WTC11 (cell line): ENCODE measurements around the gene IMMP1L. TPM values are rescaled to one million over a fixed set of nuclear protein-coding genes. Genes with fewer than 3 reads are reported as not detected.

Experiments
- ATAC-seq: fragments of 200-7000 bp; cut with Tn5 transposase; 2 replicates; pipeline ENCODE4 v1.10.0; 2021; ENCODE audit warnings: mild to moderate bottlenecking, moderate library complexity
- CTCF ChIA-PET: fragments of 300-600 bp; sonication (Branson Sonifier 250); formaldehyde crosslinking; loops from one replicate; lab custom pipeline; 2021; ENCODE audit warnings: antibody characterized with exemption; lab: Charles Lee
- POLR2A ChIA-PET: fragments of 350-600 bp; sonication (Branson Sonifier 250); formaldehyde crosslinking; loops from one replicate; lab custom pipeline; 2021; ENCODE audit warnings: antibody characterized with exemption; lab: Charles Lee
- DNase-seq: peaks from one replicate; pipeline ENCODE4 v3.0.0; 2021; ENCODE audit warnings: low spot score
- H3K27ac Mint-ChIP-seq: 2 replicates; pipeline ENCODE4 v1.8.0; 2021; ENCODE audit warnings: mixed read lengths
- H3K27me3 Mint-ChIP-seq: 2 replicates; pipeline ENCODE4 v1.8.0; 2021; ENCODE audit warnings: low read depth, mild to moderate bottlenecking, moderate library complexity, mixed read lengths
- H3K36me3 Mint-ChIP-seq: 2 replicates; pipeline ENCODE4 v1.8.0; 2021; ENCODE audit warnings: mixed read lengths
- H3K4me1 Mint-ChIP-seq: 2 replicates; pipeline ENCODE4 v1.8.0; 2022; ENCODE audit warnings: mixed read lengths
- H3K4me3 Mint-ChIP-seq: 2 replicates; pipeline ENCODE4 v1.8.0; 2021; ENCODE audit warnings: mild to moderate bottlenecking, moderate library complexity, mixed read lengths
- H3K9me3 Mint-ChIP-seq: 2 replicates; pipeline ENCODE4 v1.8.0; 2021; ENCODE audit warnings: mixed read lengths
- ATF6 ChIP-seq: sonication (generic); formaldehyde crosslinking; IDR thresholded peaks from 2 replicates; pipeline ENCODE4 v1.8.1; 2023; ENCODE audit warnings: mild to moderate bottlenecking, missing genetic modification reagents
- CBFB ChIP-seq: sonication (generic); formaldehyde crosslinking; IDR thresholded peaks from 2 replicates; pipeline ENCODE4 v1.8.1; 2022; ENCODE audit warnings: mild to moderate bottlenecking, low read depth, missing genetic modification reagents
- CREB1 ChIP-seq: sonication (generic); formaldehyde crosslinking; IDR thresholded peaks from 2 replicates; pipeline ENCODE4 v1.8.0; 2023; ENCODE audit warnings: mild to moderate bottlenecking, missing genetic modification reagents
- CREM ChIP-seq: sonication (generic); formaldehyde crosslinking; IDR thresholded peaks from 2 replicates; pipeline ENCODE4 v1.8.1; 2022; ENCODE audit warnings: mild to moderate bottlenecking, missing genetic modification reagents, moderate library complexity
- E2F1 ChIP-seq: sonication (generic); formaldehyde crosslinking; IDR thresholded peaks from 2 replicates; pipeline ENCODE4 v1.8.0; 2022; ENCODE audit warnings: mild to moderate bottlenecking, missing genetic modification reagents
- GTF2I ChIP-seq: fragments of 250-450 bp; sonication (Bioruptor Pico); conservative IDR thresholded peaks from 2 replicates; pipeline ENCODE4 v1.4.0; 2021; ENCODE audit warnings: mild to moderate bottlenecking
- HMGA2 ChIP-seq: fragments of 250-450 bp; sonication (Bioruptor Pico); IDR thresholded peaks from 2 replicates; pipeline ENCODE4 v1.4.0; 2021; ENCODE audit warnings: mild to moderate bottlenecking, moderate library complexity
- IRF2 ChIP-seq: sonication (generic); formaldehyde crosslinking; IDR thresholded peaks from 2 replicates; pipeline ENCODE4 v1.8.0; 2022; ENCODE audit warnings: low read depth, missing genetic modification reagents, borderline replicate concordance
- NR1H2 ChIP-seq: sonication (generic); formaldehyde crosslinking; IDR thresholded peaks from 2 replicates; pipeline ENCODE4 v1.9.0; 2021; ENCODE audit warnings: mild to moderate bottlenecking, moderate library complexity, missing genetic modification reagents
- OVOL2 ChIP-seq: fragments of 250-450 bp; sonication (Bioruptor Pico); IDR thresholded peaks from 2 replicates; pipeline ENCODE4 v1.9.0; 2021; ENCODE audit warnings: mild to moderate bottlenecking, borderline replicate concordance
- PREB ChIP-seq: sonication (generic); formaldehyde crosslinking; IDR thresholded peaks from 2 replicates; pipeline ENCODE4 v1.8.1; 2022; ENCODE audit warnings: mild to moderate bottlenecking, missing genetic modification reagents, moderate library complexity, borderline replicate concordance
- RELA ChIP-seq: sonication (generic); formaldehyde crosslinking; IDR thresholded peaks from 2 replicates; pipeline ENCODE4 v1.8.1; 2022; ENCODE audit warnings: missing genetic modification reagents, mild to moderate bottlenecking, borderline replicate concordance
- SMAD3 ChIP-seq: sonication (generic); formaldehyde crosslinking; IDR thresholded peaks from 2 replicates; pipeline ENCODE4 v1.8.0; 2022; ENCODE audit warnings: missing genetic modification reagents, mild to moderate bottlenecking, borderline replicate concordance
- SOX15 ChIP-seq: fragments of 250-450 bp; sonication (Bioruptor Pico); IDR thresholded peaks from 2 replicates; pipeline ENCODE4 v1.9.0; 2021; ENCODE audit warnings: mild to moderate bottlenecking
- TEAD1 ChIP-seq: sonication (generic); formaldehyde crosslinking; IDR thresholded peaks from 2 replicates; pipeline ENCODE4 v1.8.0; 2022; ENCODE audit warnings: mild to moderate bottlenecking, missing genetic modification reagents
- TEAD4 ChIP-seq: sonication (generic); formaldehyde crosslinking; IDR thresholded peaks from 2 replicates; pipeline ENCODE4 v1.8.0; 2022; ENCODE audit warnings: mild to moderate bottlenecking, missing genetic modification reagents
- ZBTB21 ChIP-seq: sonication (generic); formaldehyde crosslinking; IDR thresholded peaks from 2 replicates; pipeline ENCODE4 v1.8.1; 2023; ENCODE audit warnings: mild to moderate bottlenecking, missing genetic modification reagents, borderline replicate concordance
- ZBTB43 ChIP-seq: sonication (generic); formaldehyde crosslinking; IDR thresholded peaks from 2 replicates; pipeline ENCODE4 v1.8.1; 2023; ENCODE audit warnings: mild to moderate bottlenecking, missing genetic modification reagents
- ZNF219 ChIP-seq: sonication (generic); formaldehyde crosslinking; IDR thresholded peaks from 2 replicates; pipeline ENCODE4 v1.8.0; 2023; ENCODE audit warnings: missing genetic modification reagents, mild to moderate bottlenecking, borderline replicate concordance
- ZNF263 ChIP-seq: sonication (generic); formaldehyde crosslinking; IDR thresholded peaks from 2 replicates; pipeline ENCODE4 v1.8.1; 2022; ENCODE audit warnings: low read depth, mild to moderate bottlenecking, moderate library complexity, missing genetic modification reagents
- ZNF396 ChIP-seq: fragments of 250-450 bp; sonication (Bioruptor Pico); IDR thresholded peaks from 2 replicates; pipeline ENCODE4 v1.8.0; 2021; ENCODE audit warnings: mild to moderate bottlenecking, moderate library complexity, borderline replicate concordance
- ZNF671 ChIP-seq: fragments of 250-450 bp; sonication (Bioruptor Pico); IDR thresholded peaks from 2 replicates; pipeline ENCODE4 v1.8.0; 2021; ENCODE audit warnings: mild to moderate bottlenecking
- total RNA-seq: library from RNA; stranded (reverse); gene quantifications from 3 replicates; pipeline ENCODE4 v1.2.3, GENCODE V29; 2021
- TF ChIP-seq, protein P1 (sequence below): sonication (generic); formaldehyde crosslinking; IDR thresholded peaks from 2 replicates; pipeline ENCODE4 v1.8.1; 2022; ENCODE audit warnings: low read depth, mild to moderate bottlenecking, moderate library complexity, missing genetic modification reagents, borderline replicate concordance

IMMP1L gene
- total RNA-seq, 1 experiment from 2014 or later, result 29.6 TPM

DNA sequence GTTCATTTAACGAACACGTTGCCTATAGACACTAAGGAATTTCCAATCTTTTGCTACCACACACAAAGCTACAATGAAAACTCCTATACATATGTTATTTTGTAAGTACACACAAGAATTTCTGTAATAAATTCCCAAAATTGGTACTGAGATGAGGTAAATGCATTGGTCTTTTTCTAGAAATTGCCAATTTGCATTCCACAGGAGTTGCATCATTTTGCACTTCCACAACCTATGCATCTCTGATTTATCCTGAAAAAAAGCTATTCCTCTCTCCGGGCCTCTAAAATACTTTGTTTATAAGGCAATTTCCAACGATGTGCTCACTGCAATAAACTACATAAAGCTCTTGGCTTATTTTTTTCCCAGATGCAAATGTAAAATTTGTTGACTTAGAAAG is 24.9 kb downstream of the IMMP1L start (continued):
- TF ChIP-seq E2F1 (CRISPR knock-in tag) (no peak), NR1H2 (CRISPR knock-in tag) (no peak), ATF6 (CRISPR knock-in tag) (no peak), TEAD1 (CRISPR knock-in tag) (no peak), IRF2 (CRISPR knock-in tag) (no peak), SOX15 (CRISPR knock-in tag) (no peak), PREB (CRISPR knock-in tag) (no peak), ZBTB21 (CRISPR knock-in tag) (no peak)

GRCh38 chr11:31480930-31481329 is 28.5 kb downstream of the IMMP1L start:
- Mint-ChIP-seq H3K27ac (no peak overlapping the region), H3K27me3 (no peaks in the 10 kb centered on the region), H3K9me3 (no peaks in the 10 kb centered on the region), H3K4me1 (peaks cover 20% of the 10 kb centered on the region), H3K36me3 (no peaks in the 10 kb centered on the region), H3K4me3 (no peak overlapping the region)
- ATAC-seq (no peak), DNase-seq (no peak)
- ChIA-PET POLR2A (no interaction called here), CTCF (interaction anchor here (1.1 kb wide), 1 partner anchor 374 kb away, joined by 4 read pairs; no protein-coding TSS in a partner anchor)
- no peak for TF ChIP-seq OVOL2 (CRISPR knock-in tag)
- no peak for TF ChIP-seq CBFB (CRISPR knock-in tag)

- ATAC-seq, result no peak
- Mint-ChIP-seq H3K36me3 (no peaks in the 10 kb centered on the region; the same call in 1 of the 2 replicates), H3K4me3 (no peak overlapping the region), H3K4me1 (peaks cover 3% of the 10 kb centered on the region), H3K9me3 (no peaks in the 10 kb centered on the region), H3K27ac (no peak overlapping the region), H3K27me3 (no peaks in the 10 kb centered on the region)
- DNase-seq, result no peak
- ChIA-PET POLR2A (no interaction called here), CTCF (no interaction called here)
- TF ChIP-seq ZNF219 (CRISPR knock-in tag) (no peak), CREB1 (CRISPR knock-in tag) (no peak), PREB (CRISPR knock-in tag) (no peak), SMAD3 (no peak), RELA (CRISPR knock-in tag) (no peak), TEAD4 (CRISPR knock-in tag) (no peak), HMGA2 (CRISPR knock-in tag) (no peak), ZNF396 (CRISPR knock-in tag) (no peak), GTF2I (no peak), CREM (no peak), ZNF671 (no peak), ZNF263 (CRISPR knock-in tag) (no peak), ZBTB43 (CRISPR knock-in tag) (no peak), IRF2 (CRISPR knock-in tag) (no peak), ATF6 (CRISPR knock-in tag) (no peak)
- TF ChIP-seq, protein P1, sequence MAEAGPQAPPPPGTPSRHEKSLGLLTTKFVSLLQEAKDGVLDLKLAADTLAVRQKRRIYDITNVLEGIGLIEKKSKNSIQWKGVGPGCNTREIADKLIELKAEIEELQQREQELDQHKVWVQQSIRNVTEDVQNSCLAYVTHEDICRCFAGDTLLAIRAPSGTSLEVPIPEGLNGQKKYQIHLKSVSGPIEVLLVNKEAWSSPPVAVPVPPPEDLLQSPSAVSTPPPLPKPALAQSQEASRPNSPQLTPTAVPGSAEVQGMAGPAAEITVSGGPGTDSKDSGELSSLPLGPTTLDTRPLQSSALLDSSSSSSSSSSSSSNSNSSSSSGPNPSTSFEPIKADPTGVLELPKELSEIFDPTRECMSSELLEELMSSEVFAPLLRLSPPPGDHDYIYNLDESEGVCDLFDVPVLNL (CRISPR knock-in tag), result no peak
Observed at GRCh38 chr11:31479066-31479465, 30.4 kb downstream of the IMMP1L start.
